Measurements from ENCODE around the gene P2RX5. TPM values are rescaled to one million over a fixed set of nuclear protein-coding genes. Genes with fewer than 3 reads are reported as not detected.

Gene P2RX5
- total RNA-seq, 1 experiment from 2014 or later = 14.9 TPM

DNA sequence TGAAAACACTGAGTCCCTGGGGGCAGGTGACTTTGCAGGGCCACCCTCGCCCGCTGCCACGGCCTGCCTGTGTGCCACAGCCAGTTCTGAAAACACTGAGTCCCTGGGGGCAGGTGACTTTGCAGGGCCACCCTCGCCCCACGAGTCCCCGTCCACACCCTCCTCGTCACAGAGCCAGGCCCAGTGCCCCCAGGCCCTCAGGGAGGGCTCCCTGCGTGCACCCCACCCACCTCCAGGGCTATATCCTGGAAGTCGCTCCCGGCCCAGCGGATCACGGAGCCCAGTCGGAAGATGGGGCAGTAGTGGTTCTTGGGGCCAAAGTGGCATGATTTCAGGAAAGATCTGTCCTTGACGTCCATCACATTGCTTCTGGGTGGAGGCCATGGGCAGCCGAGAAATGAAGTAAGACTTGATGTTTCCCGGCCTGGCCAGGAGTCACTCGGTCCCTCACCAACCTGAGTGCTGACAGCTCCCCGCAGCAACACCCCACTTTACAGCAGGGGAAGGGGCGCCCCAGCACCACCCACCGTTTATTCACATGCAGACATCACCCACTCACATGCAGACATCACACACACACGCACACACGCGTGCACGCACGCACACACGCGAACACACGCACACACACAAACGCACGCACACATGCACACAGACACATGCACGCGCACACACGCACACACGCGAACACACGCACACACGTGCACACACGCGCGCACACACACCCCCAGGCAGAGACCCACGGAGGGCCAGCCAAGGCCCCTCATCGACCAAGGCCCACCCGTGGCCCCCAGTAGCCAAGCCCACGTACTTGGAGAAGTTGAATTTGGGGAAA lies 6.5 kb downstream of the P2RX5 start:
- in situ Hi-C loops (cut with HindIII; ENCODE audit: low pct_unique_long_range_greater_than_20kb, low sequenced_read_pairs) (no loop called here), intact Hi-C loops (cut with micrococcal nuclease; ENCODE audit: unreplicated experiment) (no loop called here)
- no peaks in the 10 kb centered on the region for H3K9me3 ChIP-seq (ENCODE audit: control insufficient read depth, insufficient read depth, low read depth, low read length)
- ChIA-PET POLR2A (no interaction called here), CTCF (no interaction called here)
- H3K27ac ChIP-seq (ENCODE audit: low read length) = no peak overlapping the region
- TF ChIP-seq, protein P1, sequence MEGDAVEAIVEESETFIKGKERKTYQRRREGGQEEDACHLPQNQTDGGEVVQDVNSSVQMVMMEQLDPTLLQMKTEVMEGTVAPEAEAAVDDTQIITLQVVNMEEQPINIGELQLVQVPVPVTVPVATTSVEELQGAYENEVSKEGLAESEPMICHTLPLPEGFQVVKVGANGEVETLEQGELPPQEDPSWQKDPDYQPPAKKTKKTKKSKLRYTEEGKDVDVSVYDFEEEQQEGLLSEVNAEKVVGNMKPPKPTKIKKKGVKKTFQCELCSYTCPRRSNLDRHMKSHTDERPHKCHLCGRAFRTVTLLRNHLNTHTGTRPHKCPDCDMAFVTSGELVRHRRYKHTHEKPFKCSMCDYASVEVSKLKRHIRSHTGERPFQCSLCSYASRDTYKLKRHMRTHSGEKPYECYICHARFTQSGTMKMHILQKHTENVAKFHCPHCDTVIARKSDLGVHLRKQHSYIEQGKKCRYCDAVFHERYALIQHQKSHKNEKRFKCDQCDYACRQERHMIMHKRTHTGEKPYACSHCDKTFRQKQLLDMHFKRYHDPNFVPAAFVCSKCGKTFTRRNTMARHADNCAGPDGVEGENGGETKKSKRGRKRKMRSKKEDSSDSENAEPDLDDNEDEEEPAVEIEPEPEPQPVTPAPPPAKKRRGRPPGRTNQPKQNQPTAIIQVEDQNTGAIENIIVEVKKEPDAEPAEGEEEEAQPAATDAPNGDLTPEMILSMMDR (IDR thresholded peaks at IDR 0.05) = no peak
- TF ChIP-seq TCF7L2 (IDR thresholded peaks at IDR 0.05; ENCODE audit: low read depth, low read length) (no peak), SIN3A (IDR thresholded peaks at IDR 0.05; ENCODE audit: borderline replicate concordance, insufficient read depth, low read depth, low read length) (no peak), POLR2AphosphoS5 (IDR thresholded peaks at IDR 0.05; ENCODE audit: low read depth, low read length) (no peak)
- TF ChIP-seq, protein P2, sequence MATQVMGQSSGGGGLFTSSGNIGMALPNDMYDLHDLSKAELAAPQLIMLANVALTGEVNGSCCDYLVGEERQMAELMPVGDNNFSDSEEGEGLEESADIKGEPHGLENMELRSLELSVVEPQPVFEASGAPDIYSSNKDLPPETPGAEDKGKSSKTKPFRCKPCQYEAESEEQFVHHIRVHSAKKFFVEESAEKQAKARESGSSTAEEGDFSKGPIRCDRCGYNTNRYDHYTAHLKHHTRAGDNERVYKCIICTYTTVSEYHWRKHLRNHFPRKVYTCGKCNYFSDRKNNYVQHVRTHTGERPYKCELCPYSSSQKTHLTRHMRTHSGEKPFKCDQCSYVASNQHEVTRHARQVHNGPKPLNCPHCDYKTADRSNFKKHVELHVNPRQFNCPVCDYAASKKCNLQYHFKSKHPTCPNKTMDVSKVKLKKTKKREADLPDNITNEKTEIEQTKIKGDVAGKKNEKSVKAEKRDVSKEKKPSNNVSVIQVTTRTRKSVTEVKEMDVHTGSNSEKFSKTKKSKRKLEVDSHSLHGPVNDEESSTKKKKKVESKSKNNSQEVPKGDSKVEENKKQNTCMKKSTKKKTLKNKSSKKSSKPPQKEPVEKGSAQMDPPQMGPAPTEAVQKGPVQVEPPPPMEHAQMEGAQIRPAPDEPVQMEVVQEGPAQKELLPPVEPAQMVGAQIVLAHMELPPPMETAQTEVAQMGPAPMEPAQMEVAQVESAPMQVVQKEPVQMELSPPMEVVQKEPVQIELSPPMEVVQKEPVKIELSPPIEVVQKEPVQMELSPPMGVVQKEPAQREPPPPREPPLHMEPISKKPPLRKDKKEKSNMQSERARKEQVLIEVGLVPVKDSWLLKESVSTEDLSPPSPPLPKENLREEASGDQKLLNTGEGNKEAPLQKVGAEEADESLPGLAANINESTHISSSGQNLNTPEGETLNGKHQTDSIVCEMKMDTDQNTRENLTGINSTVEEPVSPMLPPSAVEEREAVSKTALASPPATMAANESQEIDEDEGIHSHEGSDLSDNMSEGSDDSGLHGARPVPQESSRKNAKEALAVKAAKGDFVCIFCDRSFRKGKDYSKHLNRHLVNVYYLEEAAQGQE (IDR thresholded peaks at IDR 0.05; ENCODE audit: insufficient read depth in 1 of 2, low read depth in 2 of 2, low read length in 1 of 2) = no peak
- H3K4me3 ChIP-seq (ENCODE audit: low read depth in 2 of 2, low read length in 2 of 2) = no peak overlapping the region
- DNase-seq (ENCODE audit: low read depth, low spot score) = no peak
- peaks cover under 1% of the 10 kb centered on the region; the same call in 1 of the 2 replicates for H3K4me1 ChIP-seq (ENCODE audit: control insufficient read depth, insufficient read depth, low read length)
- no TSS peak for BruUV-seq (replicated peaks)
- H3K36me3 ChIP-seq (ENCODE audit: control insufficient read depth, insufficient read depth, low read length) = no peaks in the 10 kb centered on the region
- ATAC-seq = no peak
- H3K27me3 ChIP-seq (ENCODE audit: control insufficient read depth, insufficient read depth, low read length) = no peaks in the 10 kb centered on the region

DNA sequence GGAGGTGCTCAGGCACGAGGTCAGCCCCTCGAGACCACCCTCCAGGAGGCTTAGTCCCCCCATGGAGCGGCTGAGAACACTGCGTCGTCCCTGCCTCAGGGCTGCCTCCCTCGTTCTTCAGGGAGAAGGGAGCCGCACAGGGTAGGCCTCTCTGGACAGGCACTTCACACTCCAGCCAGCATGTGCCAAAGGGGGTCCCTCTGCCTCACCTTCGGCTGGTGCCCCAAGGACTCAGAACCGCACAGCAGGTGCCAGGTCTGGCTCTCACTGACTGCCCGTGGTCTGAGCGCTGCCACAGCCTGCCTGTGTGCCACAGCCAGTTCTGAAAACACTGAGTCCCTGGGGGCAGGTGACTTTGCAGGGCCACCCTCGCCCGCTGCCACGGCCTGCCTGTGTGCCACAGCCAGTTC lies 7.1 kb downstream of the P2RX5 start:
- peak; percentile 16; the same call in 1 of the 2 replicates for ATAC-seq
- in situ Hi-C loops (cut with HindIII; ENCODE audit: low pct_unique_long_range_greater_than_20kb, low sequenced_read_pairs) = no loop called here
- no TSS peak for BruUV-seq (replicated peaks)
- H3K27me3 ChIP-seq (ENCODE audit: control insufficient read depth, insufficient read depth, low read length) = no peaks in the 10 kb centered on the region
- H3K36me3 ChIP-seq (ENCODE audit: control insufficient read depth, insufficient read depth, low read length) = no peaks in the 10 kb centered on the region
- H3K4me1 ChIP-seq (ENCODE audit: control insufficient read depth, insufficient read depth, low read length) = no peaks in the 10 kb centered on the region
- no peak overlapping the region for H3K4me3 ChIP-seq (ENCODE audit: low read depth in 2 of 2, low read length in 2 of 2)
- intact Hi-C loops (cut with micrococcal nuclease; ENCODE audit: unreplicated experiment) = no loop called here
- POLR2A ChIA-PET = no interaction called here
- CTCF ChIA-PET = no interaction called here
- DNase-seq (ENCODE audit: low read depth, low spot score) = no peak
- H3K27ac ChIP-seq (ENCODE audit: low read length) = no peak overlapping the region
- no peaks in the 10 kb centered on the region for H3K9me3 ChIP-seq (ENCODE audit: control insufficient read depth, insufficient read depth, low read depth, low read length)
- no peak for TF ChIP-seq SIN3A (IDR thresholded peaks at IDR 0.05; ENCODE audit: borderline replicate concordance, insufficient read depth, low read depth, low read length)

DNA sequence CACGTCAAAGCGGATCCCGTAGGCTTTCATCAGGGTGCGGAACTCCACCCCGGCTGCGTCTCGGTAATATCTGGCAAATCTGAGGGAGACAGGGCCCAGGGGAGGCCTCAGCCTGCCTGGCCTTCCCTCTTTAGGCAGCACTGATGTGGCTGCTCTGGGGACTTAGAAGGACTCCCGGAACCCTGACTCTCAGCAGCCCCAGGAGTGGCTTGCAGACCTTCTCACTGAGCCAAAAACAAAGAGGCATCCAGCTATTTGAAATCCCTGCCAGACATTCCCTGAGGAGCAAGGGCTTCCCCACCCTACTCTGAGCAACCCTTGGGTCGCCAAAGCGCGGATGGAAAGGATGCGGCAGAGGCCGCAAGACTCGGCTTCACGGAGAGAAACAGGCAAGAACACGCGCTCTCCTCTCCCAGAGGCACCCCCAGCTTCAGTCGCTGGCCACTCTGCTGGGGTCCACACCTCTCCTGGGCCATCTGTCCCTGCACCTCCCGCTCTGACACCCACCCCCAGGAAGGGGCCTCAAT lies 7.9 kb downstream of the P2RX5 start:
- Histone ChIP-seq H3K9me3 (ENCODE audit: control insufficient read depth, insufficient read depth, low read depth, low read length) (no peaks in the 10 kb centered on the region), H3K27ac (ENCODE audit: low read length) (no peak overlapping the region), H3K4me3 (ENCODE audit: low read depth in 2 of 2, low read length in 2 of 2) (no peak overlapping the region), H3K4me1 (ENCODE audit: control insufficient read depth, insufficient read depth, low read length) (no peaks in the 10 kb centered on the region), H3K36me3 (ENCODE audit: control insufficient read depth, insufficient read depth, low read length) (no peaks in the 10 kb centered on the region), H3K27me3 (ENCODE audit: control insufficient read depth, insufficient read depth, low read length) (no peaks in the 10 kb centered on the region)
- intact Hi-C loops (cut with micrococcal nuclease; ENCODE audit: unreplicated experiment) = no loop called here
- BruUV-seq (replicated peaks) = no TSS peak
- in situ Hi-C loops (cut with HindIII; ENCODE audit: low pct_unique_long_range_greater_than_20kb, low sequenced_read_pairs) = no loop called here
- CTCF ChIA-PET = no interaction called here
- DNase-seq (ENCODE audit: low read depth, low spot score) (no peak), ATAC-seq (peak; percentile 64)
- TF ChIP-seq, protein P1 (IDR thresholded peaks at IDR 0.05) = no peak
- TF ChIP-seq TCF7L2 (IDR thresholded peaks at IDR 0.05; ENCODE audit: low read depth, low read length) (no peak), POLR2AphosphoS5 (IDR thresholded peaks at IDR 0.05; ENCODE audit: low read depth, low read length) (no peak), SIN3A (IDR thresholded peaks at IDR 0.05; ENCODE audit: borderline replicate concordance, insufficient read depth, low read depth, low read length) (no peak)
- TF ChIP-seq, protein P2 (IDR thresholded peaks at IDR 0.05; ENCODE audit: insufficient read depth in 1 of 2, low read depth in 2 of 2, low read length in 1 of 2) = no peak
- POLR2A ChIA-PET = no interaction called here

Data from Panc1 (cell line).